B cell (primary cell): Measurements from ENCODE around the gene TAC1. TPM values are rescaled to one million over a fixed set of nuclear protein-coding genes. Genes with fewer than 3 reads are reported as not detected.

Experiments
- ATAC-seq: fragments of 200-7000 bp; cut with Tn5 transposase; one replicate; pipeline ENCODE4 v1.10.0; 2021; ENCODE audit warnings: low read depth, mild to moderate bottlenecking, moderate number of reproducible peaks, moderate library complexity
- CTCF ChIA-PET: fragments of 350-600 bp; sonication (Branson Sonifier 250); formaldehyde crosslinking; loops from one replicate; lab custom pipeline; 2021; ENCODE audit warnings: antibody characterized with exemption, inconsistent platforms; lab: Charles Lee
- POLR2A ChIA-PET: fragments of 350-600 bp; sonication (Branson Sonifier 250); formaldehyde crosslinking; loops from one replicate; lab custom pipeline; 2021; ENCODE audit warnings: antibody characterized with exemption; lab: Charles Lee
- DNase-seq: peaks from one replicate; pipeline ENCODE4 v3.0.0; 2013
- H2AFZ ChIP-seq: 2 replicates; pipeline ENCODE4 v1.6.1; 2012; ENCODE audit warnings: mild to moderate bottlenecking, low read depth, low read length; ENCODE audit not compliant: insufficient read depth, poor library complexity, severe bottlenecking
- H3K27ac ChIP-seq, 2 donors: 1 replicate in 1 of 2; 2 replicates in 1 of 2; pipeline ENCODE4 v1.5.1; 2012 to 2013; ENCODE audit warnings: low read length in 2 of 2, mild to moderate bottlenecking in 2 of 2, moderate library complexity in 1 of 2
- H3K27me3 ChIP-seq, 4 experiments: fragments of 200-600 bp in 1 of 4; sonication (generic) in 1 of 4; replicated peaks in 1 of 4; 1 replicate in 2 of 4; 2 replicates in 2 of 4; pipeline versions ENCODE4 v1.6.1 to v1.7.0; 2013 to 2016; ENCODE audit warnings: low read length in 3 of 4, mild to moderate bottlenecking in 2 of 4, mixed read lengths in 1 of 4, moderate library complexity in 1 of 4; ENCODE audit not compliant: insufficient read depth in 4 of 4, control insufficient read depth in 3 of 4; ENCODE audit errors: control extremely low read depth in 1 of 4
- H3K36me3 ChIP-seq, 2 experiments: replicated peaks in 1 of 2; 1 replicate in 1 of 2; 2 replicates in 1 of 2; pipeline versions ENCODE4 v1.6.1 to v1.7.1; 2013; ENCODE audit warnings: low read length in 1 of 2; ENCODE audit not compliant: insufficient read depth in 2 of 2, control insufficient read depth in 1 of 2; ENCODE audit errors: control extremely low read depth in 1 of 2, extremely low read depth in 1 of 2
- H3K4me1 ChIP-seq, 2 donors: fragments of 200-600 bp in 1 of 2; sonication (generic) in 1 of 2; 1 replicate in 1 of 2; 2 replicates in 1 of 2; pipeline versions ENCODE4 v1.5.1 to v1.6.1; 2013 to 2017; ENCODE audit warnings: low read length in 2 of 2; ENCODE audit not compliant: control insufficient read depth in 2 of 2, insufficient read depth in 2 of 2
- H3K4me2 ChIP-seq: replicated peaks from 2 replicates; pipeline ENCODE3; 2012; ENCODE audit warnings: mild to moderate bottlenecking, low read depth, low read length; ENCODE audit not compliant: poor library complexity, severe bottlenecking
- H3K4me3 ChIP-seq, 5 experiments: fragments of 200-600 bp in 1 of 5; sonication (generic) in 1 of 5; 1 replicate in 3 of 5; 2 replicates in 2 of 5; pipeline versions ENCODE4 v1.5.1 to v1.7.0; 2011 to 2016; ENCODE audit warnings: low read length in 4 of 5, mild to moderate bottlenecking in 4 of 5, low read depth in 2 of 5, control low read depth in 1 of 5, moderate library complexity in 1 of 5; ENCODE audit not compliant: insufficient read depth in 1 of 5; ENCODE audit errors: control extremely low read depth in 1 of 5, extremely low read depth in 1 of 5
- H3K79me2 ChIP-seq: fragments of 200-600 bp; sonication (generic); one replicate; pipeline ENCODE4 v1.6.0; 2016; ENCODE audit warnings: low read length; ENCODE audit not compliant: control insufficient read depth, insufficient read depth
- H3K9ac ChIP-seq: fragments of 200-600 bp; sonication (generic); 2 replicates; pipeline ENCODE4 v1.6.1; 2017; ENCODE audit warnings: mild to moderate bottlenecking, low read length, moderate library complexity
- H3K9me3 ChIP-seq, 3 donors: one replicate each; pipeline versions ENCODE4 v1.6.1 to v1.7.1; 2013; ENCODE audit warnings: low read length in 2 of 3; ENCODE audit not compliant: control insufficient read depth in 2 of 3, insufficient read depth in 1 of 3; ENCODE audit errors: control extremely low read depth in 1 of 3
- H4K20me1 ChIP-seq: 2 replicates; pipeline ENCODE4 v1.6.0; 2012; ENCODE audit warnings: mild to moderate bottlenecking, low read length; ENCODE audit not compliant: insufficient read depth, control insufficient read depth, poor library complexity, severe bottlenecking
- H3K27ac Mint-ChIP-seq: one replicate; pipeline ENCODE4 v1.8.0; 2021; ENCODE audit warnings: mixed read lengths
- H3K27me3 Mint-ChIP-seq: one replicate; pipeline ENCODE4 v1.8.0; 2021; ENCODE audit warnings: mixed read lengths
- H3K4me1 Mint-ChIP-seq: one replicate; pipeline ENCODE4 v1.8.0; 2021; ENCODE audit warnings: mixed read lengths
- H3K4me3 Mint-ChIP-seq: one replicate; pipeline ENCODE4 v1.8.0; 2021; ENCODE audit warnings: mixed read lengths
- H3K9me3 Mint-ChIP-seq: one replicate; pipeline ENCODE4 v1.8.0; 2022; ENCODE audit warnings: mixed read lengths; ENCODE audit not compliant: insufficient read depth
- CTCF ChIP-seq: fragments of 200-600 bp; IDR thresholded peaks from one replicate; pipeline ENCODE4 v1.8.0; 2022; ENCODE audit warnings: antibody characterized with exemption, mild to moderate bottlenecking
- EZH2 ChIP-seq: IDR thresholded peaks from 2 replicates; pipeline ENCODE4 v1.6.1; 2012; ENCODE audit warnings: borderline replicate concordance, low read depth, mild to moderate bottlenecking, moderate library complexity, low read length; ENCODE audit not compliant: insufficient read depth, poor library complexity, severe bottlenecking
- WGBS: methylation state at CpG from one replicate; pipeline ENCODE4 v1.1.5; 2013; ENCODE audit warnings: missing lambda C conversion rate; ENCODE audit not compliant: insufficient coverage; 5-methylcytosine and 5-hydroxymethylcytosine counted together
- intact Hi-C: fragments of 100-400 bp; cut with micrococcal nuclease; formaldehyde crosslinking; loops from one replicate; pipeline ENCODE4 v1.10.0; 2022
- polyA minus RNA-seq: library from RNA; depleted of rRNA, polyadenylated mRNA; stranded (reverse); fragments of >200 nt; gene quantifications from 2 replicates; pipeline ENCODE4 v1.2.3, GENCODE V29; 2012
- polyA plus RNA-seq: library from polyadenylated mRNA; depleted of rRNA; stranded (reverse); fragments of >200 nt; gene quantifications from 2 replicates; pipeline ENCODE4 v1.2.3, GENCODE V29; 2012
- total RNA-seq, 2 donors: library from RNA; stranded (reverse); fragments of 120-200 nt in 1 of 2; gene quantifications; 1 replicate in 1 of 2; 2 replicates in 1 of 2; pipeline versions ENCODE4 v1.2.3 to v1.2.4, GENCODE V29; 2013 to 2022

Gene TAC1
- total RNA-seq (not detected in 2 replicates), polyA plus RNA-seq (not detected in 2 replicates), polyA minus RNA-seq (not detected in 2 replicates)
- total RNA-seq (2013): not detected

GRCh38 chr7:97731736-97732564 lies at the start of gene TAC1:
Gene TAC1, plus strand, starts transcription at chr7:97732086. Its CDS starts 527 bp downstream, at chr7:97732613.
- peak within 1 kb of the TSS; percentile 2 for H3K4me3 Mint-ChIP-seq
- 10% methylated on average over 50 of the region's 57 CpGs for WGBS
- POLR2A ChIA-PET: no interaction called here

More at GRCh38 chr7:97731736-97732564, at the start of gene TAC1:
- H4K20me1 ChIP-seq: no peaks in the 10 kb centered on the region
- Mint-ChIP-seq H3K9me3 (no peaks in the 10 kb centered on the region), H3K4me1 (peaks cover 6% of the 10 kb centered on the region), H3K27ac (no peak within 1 kb of the TSS), H3K27me3 (peaks cover 50% of the 10 kb centered on the region)
- TF ChIP-seq CTCF (no peak), EZH2 (no peak)
- H3K4me2 ChIP-seq: no peak within 1 kb of the TSS
- no peaks in the 10 kb centered on the region for H3K36me3 ChIP-seq
- H3K4me3 ChIP-seq: no peak within 1 kb of the TSS
- no peak within 1 kb of the TSS for H3K27ac ChIP-seq
- CTCF ChIA-PET: no interaction called here
- no peak for DNase-seq
- no peaks in the 10 kb centered on the region for H3K79me2 ChIP-seq
- no peak within 1 kb of the TSS for H3K9ac ChIP-seq
- peak within 1 kb of the TSS; percentile 10 for H2AFZ ChIP-seq
- peaks cover 0 to 4% of the 10 kb centered on the region in 2 donors for H3K4me1 ChIP-seq
- intact Hi-C loops: no loop called here
- peaks cover 0 to 17% (median 0%) of the 10 kb centered on the region in 3 donors for H3K9me3 ChIP-seq
- peaks cover 0 to 31% (median 17%) of the 10 kb centered on the region in 4 experiments for H3K27me3 ChIP-seq
- no peak for ATAC-seq
